Endothelial cell of umbilical vein (primary cell): ENCODE data around the gene PTBP2. TPM values are rescaled to one million over a fixed set of nuclear protein-coding genes. Genes with fewer than 3 reads are reported as not detected.

Source experiments
- BruUV-seq: library from RNA; stranded (reverse); fragments of 400-500 nt; replicated peaks from 2 replicates; lab custom pipeline; 2021; lab: Mats Ljungman, UMichigan
- CTCF ChIA-PET: fragments of 300-600, 350-600 bp; sonication (Branson Sonifier 250); formaldehyde crosslinking; loops from one replicate; lab custom pipeline; 2021; ENCODE audit warnings: antibody characterized with exemption, inconsistent platforms; lab: Charles Lee
- POLR2A ChIA-PET: fragments of 300-600, 350-600 bp; sonication (Branson Sonifier 250); formaldehyde crosslinking; loops from one replicate; lab custom pipeline; 2021; ENCODE audit warnings: antibody characterized with exemption, inconsistent platforms; lab: Charles Lee
- DNase-seq: peaks from one replicate; pipeline ENCODE4 v3.0.0-alpha.2; 2011; ENCODE audit warnings: low read depth, low spot score
- FAIRE-seq: peaks from 2 replicates; lab custom pipeline; 2011; peaks lifted over from hg19 to GRCh38; lab: Jason Lieb, UNC
- H2AFZ ChIP-seq: 2 replicates; pipeline ENCODE4 v1.6.0; 2012; ENCODE audit warnings: low read depth, low read length, control low read depth, inconsistent platforms
- H3K27ac ChIP-seq: 2 replicates; pipeline ENCODE4 v1.5.1; 2011; ENCODE audit warnings: low read depth, mild to moderate bottlenecking, control low read depth, low read length, moderate library complexity; ENCODE audit not compliant: insufficient read depth
- H3K27me3 ChIP-seq, 2 experiments: 2 replicates each; pipeline versions ENCODE4 v1.6.0 to v1.6.1; 2011; ENCODE audit warnings: low read length in 2 of 2, mixed read lengths in 1 of 2; ENCODE audit not compliant: control insufficient read depth in 2 of 2, insufficient read depth in 2 of 2
- H3K36me3 ChIP-seq, 2 experiments: 2 replicates in 1 of 2; 3 replicates in 1 of 2; pipeline ENCODE4 v1.5.1; 2011; ENCODE audit warnings: low read length in 2 of 2, mild to moderate bottlenecking in 1 of 2, moderate library complexity in 1 of 2; ENCODE audit not compliant: control insufficient read depth in 2 of 2, insufficient read depth in 2 of 2; ENCODE audit errors: extremely low read depth in 1 of 2
- H3K4me1 ChIP-seq: 3 replicates; pipeline ENCODE4 v1.5.1; 2011; ENCODE audit warnings: mild to moderate bottlenecking, low read length; ENCODE audit not compliant: control insufficient read depth, insufficient read depth; ENCODE audit errors: extremely low read depth
- H3K4me2 ChIP-seq: 2 replicates; pipeline ENCODE4 v1.6.1; 2011; ENCODE audit warnings: low read length, control low read depth, mixed read lengths; ENCODE audit not compliant: insufficient read depth
- H3K4me3 ChIP-seq, 3 experiments: fragments of 200-600 bp in 1 of 3; sonication (generic), shearing (Covaris generic) in 1 of 3; replicated peaks in 1 of 3; 2 replicates each; pipeline ENCODE4 v1.5.1; 2011 to 2016; ENCODE audit warnings: control low read depth in 3 of 3, low read length in 3 of 3, mild to moderate bottlenecking in 2 of 3, inconsistent platforms in 1 of 3, low read depth in 1 of 3, moderate library complexity in 1 of 3; ENCODE audit not compliant: insufficient read depth in 1 of 3
- H3K79me2 ChIP-seq: 2 replicates; pipeline ENCODE4 v1.6.0; 2012; ENCODE audit warnings: low read length, inconsistent platforms; ENCODE audit not compliant: control insufficient read depth, insufficient read depth
- H3K9ac ChIP-seq: replicated peaks from 2 replicates; pipeline ENCODE3; 2011; ENCODE audit warnings: low read length, control low read depth; ENCODE audit not compliant: insufficient read depth; ENCODE audit errors: extremely low read depth
- H3K9me1 ChIP-seq: replicated peaks from 3 replicates; pipeline ENCODE4 v1.6.0; 2011; ENCODE audit warnings: mild to moderate bottlenecking, low read length; ENCODE audit not compliant: control insufficient read depth, insufficient read depth; ENCODE audit errors: extremely low read depth
- H3K9me3 ChIP-seq: replicated peaks from 2 replicates; pipeline ENCODE4 v1.5.1; 2012; ENCODE audit warnings: low read length, inconsistent platforms; ENCODE audit not compliant: control insufficient read depth, insufficient read depth
- H4K20me1 ChIP-seq: replicated peaks from 2 replicates; pipeline ENCODE3; 2011; ENCODE audit warnings: mild to moderate bottlenecking, low read length; ENCODE audit not compliant: control insufficient read depth, insufficient read depth; ENCODE audit errors: extremely low read depth
- EZH2 ChIP-seq: IDR thresholded peaks from 2 replicates; pipeline ENCODE4 v1.6.1; 2012; ENCODE audit warnings: borderline replicate concordance, low read depth, mild to moderate bottlenecking, moderate library complexity, low read length, inconsistent platforms; ENCODE audit not compliant: severe bottlenecking
- FOS ChIP-seq: IDR thresholded peaks from 2 replicates; pipeline ENCODE4 v1.6.1; 2011; ENCODE audit warnings: mild to moderate bottlenecking, low read length, moderate library complexity, borderline replicate concordance; ENCODE audit not compliant: insufficient read depth
- GATA2 ChIP-seq: IDR thresholded peaks from 2 replicates; pipeline ENCODE4 v1.7.0; 2011; ENCODE audit warnings: low read depth, mild to moderate bottlenecking, moderate library complexity, mixed read lengths, low read length; ENCODE audit not compliant: insufficient read length, insufficient read depth
- JUN ChIP-seq: IDR thresholded peaks from 2 replicates; pipeline ENCODE4 v1.6.1; 2011; ENCODE audit warnings: borderline replicate concordance, low read depth; ENCODE audit not compliant: insufficient read length, insufficient read depth
- MYC ChIP-seq: IDR thresholded peaks from one replicate; pipeline ENCODE4 v1.6.1; 2011; ENCODE audit warnings: mild to moderate bottlenecking, low read depth, low read length
- POLR2A ChIP-seq: IDR thresholded peaks from 2 replicates; pipeline ENCODE4 v1.6.1; 2012; ENCODE audit warnings: low read depth, mild to moderate bottlenecking, control low read depth, low read length
- POLR2AphosphoS5 ChIP-seq: IDR thresholded peaks from 2 replicates; pipeline ENCODE4 v1.6.1; 2012; ENCODE audit warnings: low read depth, mild to moderate bottlenecking, control low read depth, low read length, moderate library complexity; ENCODE audit not compliant: insufficient read depth
- dilution Hi-C: fragments of 300-500 bp; cut with MboI; formaldehyde crosslinking; loops from one replicate; pipeline ENCODE4 v1.15.0; 2019; ENCODE audit warnings: low sequenced_read_pairs; ENCODE audit not compliant: extremely low pct_ligation_motif_present
- intact Hi-C: fragments of 100-400 bp; cut with micrococcal nuclease; formaldehyde crosslinking; loops from one replicate; pipeline ENCODE4 v1.10.0; 2022
- polyA plus RNA-seq, 4 experiments: library from polyadenylated mRNA; depleted of rRNA in 3 of 4; stranded (reverse) in 3 of 4; unstranded in 1 of 4; fragments of >200 nt; gene quantifications; 2 replicates each; pipeline versions ENCODE4 v1.2.1 to v1.2.3, GENCODE V29; 2011 to 2012; ENCODE audit warnings: missing spikeins in 1 of 4
- total RNA-seq: library from RNA; stranded (reverse); gene quantifications from 2 replicates; pipeline ENCODE4 v1.2.3, GENCODE V29; 2021
- TF ChIP-seq, protein P1 (sequence below), 2 donors: IDR thresholded peaks; 1 replicate in 1 of 2; 2 replicates in 1 of 2; pipeline ENCODE4 v1.5.1; 2011; ENCODE audit warnings: low read length in 2 of 2, mild to moderate bottlenecking in 2 of 2, moderate library complexity in 2 of 2, control low read depth in 1 of 2, inconsistent platforms in 1 of 2, low read depth in 1 of 2; ENCODE audit not compliant: insufficient read depth in 1 of 2; ENCODE audit errors: extremely low read depth in 1 of 2
- TF ChIP-seq, protein P2 (sequence below): IDR thresholded peaks from 2 replicates; pipeline ENCODE4 v1.6.1; 2011; ENCODE audit not compliant: insufficient read depth, insufficient read length

PTBP2 gene
- total and polyA plus RNA-seq, 2 donors (not counting 3 experiments of a cell fraction or from before 2014, with no cell fraction given): 7.7 to 27.0 TPM

DNA sequence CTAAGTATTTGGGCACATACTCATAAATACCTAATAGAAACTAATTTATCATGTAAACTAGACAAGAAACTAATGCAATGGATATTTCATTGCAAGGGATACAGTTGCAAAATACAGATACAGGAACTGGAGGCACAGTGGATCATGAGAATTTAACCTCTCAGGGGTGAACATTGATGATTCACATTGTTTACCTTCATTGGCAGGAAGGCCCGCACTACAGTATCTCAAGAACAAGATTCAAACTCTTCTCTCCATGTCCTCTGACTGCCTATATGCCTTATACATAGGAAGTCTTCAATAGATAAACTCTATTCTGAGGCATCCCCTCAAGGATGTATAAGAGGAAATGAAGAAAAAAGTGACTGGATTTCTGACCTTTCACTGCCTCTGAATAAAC lies 18.4 kb upstream of the PTBP2 start:
- Histone ChIP-seq H3K9me3 (no peaks in the 10 kb centered on the region), H3K4me1 (no peaks in the 10 kb centered on the region), H4K20me1 (no peaks in the 10 kb centered on the region), H3K4me3 (no peak overlapping the region), H3K9me1 (no peaks in the 10 kb centered on the region), H3K27ac (no peak overlapping the region), H3K9ac (no peak overlapping the region), H2AFZ (no peak overlapping the region), H3K36me3 (no peaks in the 10 kb centered on the region), H3K79me2 (no peaks in the 10 kb centered on the region), H3K27me3 (no peaks in the 10 kb centered on the region), H3K4me2 (no peak overlapping the region)
- DNase-seq: peak; percentile 6
- CTCF ChIA-PET: no interaction called here
- dilution Hi-C loops (no loop called here), intact Hi-C loops (no loop called here)
- TF ChIP-seq, protein P1, sequence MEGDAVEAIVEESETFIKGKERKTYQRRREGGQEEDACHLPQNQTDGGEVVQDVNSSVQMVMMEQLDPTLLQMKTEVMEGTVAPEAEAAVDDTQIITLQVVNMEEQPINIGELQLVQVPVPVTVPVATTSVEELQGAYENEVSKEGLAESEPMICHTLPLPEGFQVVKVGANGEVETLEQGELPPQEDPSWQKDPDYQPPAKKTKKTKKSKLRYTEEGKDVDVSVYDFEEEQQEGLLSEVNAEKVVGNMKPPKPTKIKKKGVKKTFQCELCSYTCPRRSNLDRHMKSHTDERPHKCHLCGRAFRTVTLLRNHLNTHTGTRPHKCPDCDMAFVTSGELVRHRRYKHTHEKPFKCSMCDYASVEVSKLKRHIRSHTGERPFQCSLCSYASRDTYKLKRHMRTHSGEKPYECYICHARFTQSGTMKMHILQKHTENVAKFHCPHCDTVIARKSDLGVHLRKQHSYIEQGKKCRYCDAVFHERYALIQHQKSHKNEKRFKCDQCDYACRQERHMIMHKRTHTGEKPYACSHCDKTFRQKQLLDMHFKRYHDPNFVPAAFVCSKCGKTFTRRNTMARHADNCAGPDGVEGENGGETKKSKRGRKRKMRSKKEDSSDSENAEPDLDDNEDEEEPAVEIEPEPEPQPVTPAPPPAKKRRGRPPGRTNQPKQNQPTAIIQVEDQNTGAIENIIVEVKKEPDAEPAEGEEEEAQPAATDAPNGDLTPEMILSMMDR (IDR thresholded peaks at IDR 0.05; ENCODE audit: extremely low read depth in 1 of 2, insufficient read depth in 1 of 2, low read depth in 1 of 2, low read length in 2 of 2): no peak
- TF ChIP-seq JUN (no peak), MYC (no peak), POLR2AphosphoS5 (no peak), POLR2A (no peak), FOS (no peak), EZH2 (no peak), GATA2 (no peak)
- TF ChIP-seq, protein P2, sequence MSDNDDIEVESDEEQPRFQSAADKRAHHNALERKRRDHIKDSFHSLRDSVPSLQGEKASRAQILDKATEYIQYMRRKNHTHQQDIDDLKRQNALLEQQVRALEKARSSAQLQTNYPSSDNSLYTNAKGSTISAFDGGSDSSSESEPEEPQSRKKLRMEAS: no peak
- BruUV-seq: no TSS peak
- POLR2A ChIA-PET: no interaction called here
- peak; percentile 55 for FAIRE-seq
